Left cardiac atrium (tissue), 4 donors: ENCODE results near the gene FAM83F. TPM values are rescaled to one million over a fixed set of nuclear protein-coding genes. Genes with fewer than 3 reads are reported as not detected.

ENCODE experiments used
- ATAC-seq, 2 donors: fragments of 200-7000 bp; cut with Tn5 transposase; one replicate each; pipeline ENCODE4 v1.9.1; 2020; ENCODE audit warnings: mild to moderate bottlenecking in 2 of 2, moderate library complexity in 2 of 2
- DNase-seq: peaks from one replicate; pipeline ENCODE4 v3.0.0-alpha.2; 2020
- intact Hi-C, 2 donors: fragments of 100-400 bp; cut with DNase I; formaldehyde crosslinking; loops; one replicate each; pipeline versions ENCODE4 v1.14.1 to v1.15.1; 2022 to 2023
- total RNA-seq, 2 donors: library from RNA; stranded (reverse); fragmentation: NEBNext Ultra II Directional; extraction: Animal tissue kit (Norgen Biotek cat#: 25700); gene quantifications; one replicate each; pipeline ENCODE4 v1.2.1, GENCODE V29; 2021
- donor health status: DM: no; HTN: yes; CAD: no.
- donor health status: DM: no; HTN: yes; CAD: no; lungs with severe emphysema.
- donor health status: DM: yes; HTN: yes; CAD: no.
- donor health status: Dilated cardiomyopathy.

Gene FAM83F
- total RNA-seq, 2 donors from 2014 or later: 2.2 to 2.4 TPM

DNA sequence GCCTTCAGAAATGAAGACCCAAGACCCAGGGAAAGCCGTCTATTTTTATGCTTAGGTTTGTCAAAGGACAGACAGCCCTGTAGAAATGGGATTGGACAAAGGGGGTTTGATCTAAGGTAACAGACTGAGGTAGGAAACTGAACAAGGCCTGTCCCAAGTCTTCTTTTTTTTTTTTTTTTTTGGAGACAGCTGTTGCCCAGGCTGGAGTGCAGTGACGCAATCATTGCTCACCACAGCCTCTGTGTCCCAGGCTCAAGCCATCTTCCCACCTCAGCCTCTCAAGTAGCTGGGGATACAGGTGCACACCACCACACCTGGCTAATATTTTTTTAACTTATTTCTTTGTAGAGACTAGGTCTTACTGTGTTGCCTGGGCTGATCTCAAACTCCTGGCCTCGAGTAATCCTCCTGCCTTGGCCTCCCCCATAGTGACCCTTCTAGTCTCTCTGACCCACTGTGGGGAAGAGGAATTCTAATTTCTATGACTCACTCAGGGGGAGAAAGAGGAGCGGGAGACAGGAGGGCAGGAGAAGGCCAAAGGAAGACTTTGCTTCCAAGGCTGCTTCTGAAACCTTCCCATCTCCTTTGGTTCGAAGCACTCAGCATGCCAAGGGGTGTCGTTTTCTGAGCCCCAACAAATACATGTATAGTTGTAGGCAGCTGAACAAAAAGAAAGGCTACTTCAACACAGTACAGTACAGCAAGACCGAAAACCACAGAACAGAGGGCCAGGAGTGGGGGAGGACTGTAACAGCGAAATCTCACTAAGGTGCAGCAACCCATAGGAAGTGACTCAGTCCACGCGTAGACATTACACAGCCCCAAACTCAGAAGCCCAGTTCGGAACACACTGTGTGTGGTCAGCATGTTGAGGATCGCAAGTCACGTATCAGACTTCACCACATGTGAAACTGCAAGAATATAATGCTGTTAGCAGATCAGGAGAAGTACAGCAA is 33.7 kb upstream of the FAM83F start:
- intact Hi-C loops: no loop called here
- ATAC-seq (peak; percentile 7 to 53), DNase-seq (no peak)

GRCh38 chr22:39962071-39962470 is 32.7 kb upstream of the FAM83F start:
- ATAC-seq (no peak), DNase-seq (no peak)
- intact Hi-C loops: no loop called here

DNA sequence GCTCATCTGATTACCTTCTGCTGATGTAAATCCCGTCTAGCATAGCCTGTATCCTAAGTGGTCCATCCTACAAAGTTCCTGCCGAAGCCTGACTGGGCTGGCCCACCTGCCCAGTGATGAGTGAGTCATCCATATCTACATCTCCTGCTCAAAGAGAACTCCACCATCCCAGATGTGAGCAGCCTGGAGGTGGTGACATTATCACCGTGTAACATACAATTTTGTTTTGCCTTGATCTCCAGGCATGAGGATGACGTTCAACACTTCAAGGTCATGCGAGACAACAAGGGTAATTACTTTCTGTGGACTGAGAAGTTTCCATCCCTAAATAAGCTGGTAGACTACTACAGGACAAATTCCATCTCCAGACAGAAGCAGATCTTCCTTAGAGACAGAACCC is 29.0 kb upstream of the FAM83F start:
- intact Hi-C loops: no loop called here
- DNase-seq (no peak), ATAC-seq (no peak)

- ATAC-seq: no peak
- DNase-seq: no peak
- intact Hi-C loops: no loop called here
Measured at GRCh38 chr22:39966470-39966869, 28.3 kb upstream of the FAM83F start.

GRCh38 chr22:39967103-39967829 is 27.5 kb upstream of the FAM83F start:
- DNase-seq (no peak), ATAC-seq (no peak)
- intact Hi-C loops: no loop called here

DNA sequence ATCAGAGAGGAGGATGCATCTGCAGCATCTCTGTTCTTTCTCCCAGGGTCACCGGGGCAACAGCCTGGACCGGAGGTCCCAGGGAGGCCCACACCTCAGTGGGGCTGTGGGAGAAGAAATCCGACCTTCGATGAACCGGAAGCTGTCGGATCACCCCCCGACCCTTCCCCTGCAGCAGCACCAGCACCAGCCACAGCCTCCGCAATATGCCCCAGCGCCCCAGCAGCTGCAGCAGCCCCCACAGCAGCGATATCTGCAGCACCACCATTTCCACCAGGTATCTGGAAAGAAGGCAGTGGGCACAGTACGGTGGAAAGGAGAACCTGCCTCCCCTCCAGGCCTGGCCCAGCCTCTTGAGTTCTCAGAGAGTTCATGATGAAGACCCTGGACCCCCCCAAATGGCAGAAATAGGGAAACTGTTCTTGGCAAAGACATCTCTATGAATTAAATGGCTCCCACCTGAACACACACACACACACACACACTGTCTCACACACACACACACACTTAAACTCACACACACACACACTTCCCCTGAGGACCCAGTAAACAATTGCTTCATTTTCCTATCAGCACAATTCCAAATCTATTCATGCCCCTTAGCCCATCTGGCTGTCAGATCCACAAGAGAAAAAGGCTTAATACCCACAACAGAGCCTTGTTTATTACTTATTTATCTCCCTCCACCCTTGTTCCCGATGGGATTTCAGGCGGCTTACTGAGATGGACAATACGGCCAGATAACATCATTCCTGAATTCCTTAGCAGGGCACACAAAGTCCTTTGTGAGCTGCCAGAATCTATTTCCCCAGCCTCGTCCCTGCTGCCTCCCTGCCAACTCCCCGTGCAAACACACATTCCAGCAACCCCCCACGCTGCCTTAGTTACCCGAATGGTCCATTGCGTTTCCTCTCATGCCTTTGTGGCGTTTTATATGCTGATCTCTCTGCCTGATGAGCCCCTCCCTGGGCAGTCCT is 26.5 kb upstream of the FAM83F start:
- peak; percentile 28 for DNase-seq
- intact Hi-C loops: no loop called here

DNA sequence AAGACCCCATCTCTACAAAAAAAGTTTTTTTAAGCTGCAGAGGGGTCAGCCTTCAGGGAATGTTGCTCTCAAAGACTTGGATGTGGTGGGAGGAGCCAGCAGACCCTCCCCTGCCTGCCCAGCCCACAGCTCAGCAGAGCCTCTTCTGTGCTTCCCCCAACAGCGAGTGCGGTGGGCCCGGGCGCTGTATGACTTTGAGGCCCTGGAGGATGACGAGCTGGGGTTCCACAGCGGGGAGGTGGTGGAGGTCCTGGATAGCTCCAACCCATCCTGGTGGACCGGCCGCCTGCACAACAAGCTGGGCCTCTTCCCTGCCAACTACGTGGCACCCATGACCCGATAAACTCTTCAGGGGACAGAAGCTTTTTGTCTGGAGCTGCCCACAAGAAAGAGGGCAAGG is 24.0 kb upstream of the FAM83F start:
- intact Hi-C loops: no loop called here
- DNase-seq (no peak), ATAC-seq (no peak)

More for the DNA sequence above, 26.5 kb upstream of the FAM83F start:
- ATAC-seq: peak; percentile 74 to 82

- ATAC-seq (no peak), DNase-seq (no peak)
- intact Hi-C loops: no loop called here
Measured at GRCh38 chr22:39972641-39973040, 22.1 kb upstream of the FAM83F start.

DNA sequence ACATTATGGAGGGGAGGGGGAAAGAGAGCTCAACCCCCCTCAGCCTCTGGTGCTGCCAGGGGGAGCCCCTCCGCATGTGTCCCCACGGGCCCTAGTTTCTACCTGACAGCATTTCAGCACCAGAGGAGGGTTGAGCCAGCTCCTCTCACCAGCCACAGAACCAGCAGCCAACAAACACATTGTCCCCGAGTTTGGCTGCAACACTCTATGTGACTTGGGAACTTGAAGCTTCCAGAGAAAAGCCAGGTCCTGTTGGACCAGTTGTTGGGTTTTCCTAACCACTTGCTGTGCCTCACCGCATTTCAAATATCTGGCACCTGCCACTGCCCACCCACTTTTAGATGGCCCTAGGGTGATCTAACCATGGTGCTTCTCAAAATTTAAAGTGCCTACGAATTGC is 21.1 kb upstream of the FAM83F start:
- DNase-seq (no peak), ATAC-seq (no peak)
- intact Hi-C loops: no loop called here

- no peak for DNase-seq
- intact Hi-C loops: no loop called here
- no peak for ATAC-seq
Measured at GRCh38 chr22:39974065-39974464, 20.7 kb upstream of the FAM83F start.

DNA sequence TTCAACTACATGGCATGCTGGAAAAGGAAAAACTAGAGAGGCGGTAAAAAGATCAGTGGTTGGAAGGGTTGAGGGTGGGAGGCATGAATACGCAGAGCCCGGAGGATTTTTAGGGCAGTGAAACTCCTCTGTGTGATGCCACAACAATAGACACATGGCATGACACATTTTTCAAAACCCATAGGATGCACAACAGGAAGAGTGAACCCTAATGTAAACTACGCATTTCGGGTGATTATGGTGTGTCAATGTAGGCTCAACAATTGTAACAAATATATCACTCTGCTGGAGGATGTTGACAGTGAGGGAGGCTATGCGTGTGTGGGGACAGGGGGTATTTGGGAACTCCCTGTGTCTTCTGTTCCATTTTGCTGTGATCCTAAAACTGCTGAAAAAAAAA is 15.7 kb upstream of the FAM83F start:
- ATAC-seq (no peak), DNase-seq (no peak)
- intact Hi-C loops: no loop called here

DNA sequence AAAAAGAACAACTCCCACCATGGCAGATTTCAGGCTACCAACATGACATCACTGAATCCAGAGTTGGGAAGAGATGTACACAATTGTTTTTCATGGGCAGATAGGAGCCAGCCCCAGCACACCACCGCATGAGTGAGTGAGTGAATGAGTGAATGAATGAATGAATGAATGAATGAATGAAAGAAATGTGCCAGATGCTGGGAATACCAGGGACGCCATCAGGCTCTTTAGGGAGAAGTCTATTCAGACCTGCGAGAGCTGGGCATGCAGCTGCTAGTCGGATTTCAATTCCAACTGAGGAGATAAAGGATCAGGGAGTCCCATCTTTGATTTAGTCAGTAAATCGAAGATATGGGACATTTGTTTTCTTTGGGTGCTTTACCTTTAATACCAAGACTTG is 15.3 kb upstream of the FAM83F start:
- DNase-seq: no peak
- no peak for ATAC-seq
- intact Hi-C loops: no loop called here

DNA sequence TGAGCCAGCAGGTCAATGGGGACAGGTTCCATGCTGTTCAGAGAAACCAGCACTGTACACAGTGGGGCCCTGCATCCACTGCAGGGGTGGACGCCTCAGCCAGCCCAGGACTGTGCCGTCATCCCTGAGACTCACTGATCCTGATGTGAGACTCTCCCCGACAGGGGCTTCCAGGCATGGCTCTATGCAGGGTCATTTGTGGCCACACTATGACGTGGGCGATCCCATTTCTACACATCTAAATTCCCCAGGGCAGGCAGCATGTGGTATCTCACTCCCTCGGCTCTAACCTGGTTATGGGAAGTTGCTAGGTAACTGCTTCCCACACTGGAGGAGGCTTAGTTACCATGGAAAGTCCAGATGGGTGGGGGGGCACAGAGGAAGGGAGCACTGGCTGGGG is 14.2 kb upstream of the FAM83F start:
- ATAC-seq (no peak), DNase-seq (no peak)

DNA sequence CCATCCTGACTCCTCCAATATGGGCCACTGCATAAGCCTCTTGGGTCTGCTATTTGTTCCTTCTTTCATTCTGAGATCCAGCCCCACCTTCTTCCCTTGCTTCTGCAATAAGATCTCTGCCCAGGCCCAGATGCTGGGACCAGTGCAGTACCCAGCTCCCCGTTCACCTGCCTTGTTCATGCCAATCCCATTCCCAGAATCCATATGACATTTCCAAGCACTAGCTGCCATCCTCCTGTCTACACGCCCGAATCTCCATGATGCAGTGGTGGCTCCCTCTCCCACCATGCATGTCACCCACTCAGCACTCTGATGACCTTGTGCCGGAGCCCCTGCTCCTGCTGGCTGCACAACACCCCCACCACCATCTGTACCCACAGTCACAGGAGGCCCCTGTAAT is 11.4 kb upstream of the FAM83F start:
- intact Hi-C loops: no loop called here
- ATAC-seq: no peak
- no peak for DNase-seq

More for the DNA sequence above, 14.2 kb upstream of the FAM83F start:
- intact Hi-C loops: no loop called here

GRCh38 chr22:39984006-39984405 is 10.7 kb upstream of the FAM83F start:
- ATAC-seq (peak in 1 of 2 donors; percentile 55), DNase-seq (no peak)
- intact Hi-C loops: no loop called here

DNA sequence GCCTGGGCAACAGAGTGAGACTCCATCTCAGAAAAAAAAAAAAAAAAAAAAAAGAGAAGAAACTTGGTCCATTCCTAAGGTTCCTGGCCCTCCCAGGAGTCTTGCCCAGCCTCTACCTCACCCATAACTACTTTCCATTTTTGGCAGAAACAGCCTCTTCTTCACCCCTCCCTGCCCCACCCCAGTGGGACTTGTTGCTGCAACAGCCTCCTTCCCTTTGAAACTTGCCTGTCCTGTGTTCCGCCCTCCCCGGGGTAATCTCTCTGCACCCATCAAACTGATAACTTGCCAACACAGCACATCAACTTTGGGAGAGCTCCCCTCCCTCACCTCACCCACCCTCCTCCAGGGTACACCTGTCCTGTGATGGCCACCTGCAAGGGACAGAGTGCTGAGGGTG is 10.0 kb upstream of the FAM83F start:
- ATAC-seq: no peak
- DNase-seq: no peak
- intact Hi-C loops: no loop called here

- DNase-seq: no peak
- intact Hi-C loops: no loop called here
- ATAC-seq: no peak
Measured at GRCh38 chr22:39985383-39986035, 9.2 kb upstream of the FAM83F start.

- intact Hi-C loops: no loop called here
- ATAC-seq: no peak
- no peak for DNase-seq
Measured at GRCh38 chr22:39988386-39989114, 6.2 kb upstream of the FAM83F start.
